IMR-90 (cell line): ENCODE results near the gene EGLN1. TPM values are rescaled to one million over a fixed set of nuclear protein-coding genes. Genes with fewer than 3 reads are reported as not detected.
A peak's percentile ranks its signal among the peaks of the same experiment; 100 is the strongest.

Experiments
- ATAC-seq: fragments of 200-7000 bp; cut with Tn5 transposase; 2 replicates; pipeline ENCODE4 v1.9.1; 2020; ENCODE audit warnings: low read depth, mild to moderate bottlenecking, moderate library complexity
- BruUV-seq: library from RNA; stranded (reverse); fragments of 400-500 nt; replicated peaks from 2 replicates; lab custom pipeline; 2021; lab: Mats Ljungman, UMichigan
- CTCF ChIA-PET: fragments of 300-600 bp; formaldehyde crosslinking; extraction: SDS; loops from one replicate; lab custom pipeline; 2021; ENCODE audit warnings: antibody characterized with exemption; lab: Yijun Ruan, JAX
- POLR2A ChIA-PET: fragments of 300-600 bp; sonication (Branson Sonifier 250); formaldehyde crosslinking; loops from one replicate; lab custom pipeline; 2022; ENCODE audit warnings: antibody characterized with exemption; ENCODE audit not compliant: unreplicated experiment; lab: Charles Lee
- DNase-seq: peaks from one replicate; pipeline ENCODE4 v3.0.0; 2013
- H2AFZ ChIP-seq: replicated peaks from 2 replicates; pipeline ENCODE3; 2013; ENCODE audit warnings: low read length, mild to moderate bottlenecking; ENCODE audit not compliant: poor library complexity
- H2AK5ac ChIP-seq: 2 replicates; pipeline ENCODE4 v1.6.1; 2013; ENCODE audit warnings: low read depth, low read length, inconsistent platforms
- H2AK9ac ChIP-seq: replicated peaks from 2 replicates; pipeline ENCODE3; 2013; ENCODE audit warnings: mild to moderate bottlenecking, low read depth, low read length, moderate library complexity; ENCODE audit not compliant: poor library complexity
- H2BK120ac ChIP-seq: 2 replicates; pipeline ENCODE4 v1.6.1; 2013; ENCODE audit warnings: low read depth, low read length, inconsistent platforms
- H2BK15ac ChIP-seq: 3 replicates; pipeline ENCODE4 v1.6.1; 2013; ENCODE audit warnings: low read depth, low read length, inconsistent platforms
- H2BK20ac ChIP-seq: 2 replicates; pipeline ENCODE4 v1.6.1; 2013; ENCODE audit warnings: low read depth, mild to moderate bottlenecking, inconsistent platforms, low read length, moderate library complexity
- H2BK5ac ChIP-seq: 2 replicates; pipeline ENCODE4 v1.6.1; 2013; ENCODE audit warnings: mild to moderate bottlenecking, low read depth, low read length, inconsistent platforms; ENCODE audit not compliant: poor library complexity, severe bottlenecking
- H3K14ac ChIP-seq: replicated peaks from 2 replicates; pipeline ENCODE4 v1.6.1; 2013; ENCODE audit warnings: low read depth, low read length, inconsistent platforms
- H3K18ac ChIP-seq: 2 replicates; pipeline ENCODE4 v1.6.1; 2013; ENCODE audit warnings: low read depth, low read length, control low read depth
- H3K23ac ChIP-seq: 2 replicates; pipeline ENCODE4 v1.6.1; 2013; ENCODE audit warnings: low read depth, low read length, inconsistent platforms
- H3K27ac ChIP-seq: 2 replicates; pipeline ENCODE4 v1.5.1; 2013; ENCODE audit warnings: mild to moderate bottlenecking, control low read depth, low read length; ENCODE audit not compliant: insufficient read depth
- H3K27me3 ChIP-seq: 2 replicates; pipeline ENCODE4 v1.6.1; 2013; ENCODE audit warnings: low read length; ENCODE audit not compliant: control insufficient read depth, insufficient read depth
- H3K36me3 ChIP-seq: 2 replicates; pipeline ENCODE4 v1.6.1; 2013; ENCODE audit warnings: low read length, mixed read lengths; ENCODE audit not compliant: control insufficient read depth, insufficient read depth
- H3K4ac ChIP-seq: 2 replicates; pipeline ENCODE4 v1.6.1; 2013; ENCODE audit warnings: low read depth, low read length, inconsistent platforms
- H3K4me1 ChIP-seq: 2 replicates; pipeline ENCODE4 v1.6.1; 2013; ENCODE audit warnings: low read length, mixed read lengths; ENCODE audit not compliant: control insufficient read depth, insufficient read depth
- H3K4me2 ChIP-seq: 2 replicates; pipeline ENCODE4 v1.6.1; 2013; ENCODE audit warnings: low read depth, mild to moderate bottlenecking, control low read depth, low read length, moderate library complexity
- H3K4me3 ChIP-seq: 2 replicates; pipeline ENCODE4 v1.5.1; 2013; ENCODE audit warnings: low read depth, mild to moderate bottlenecking, control low read depth, low read length, moderate library complexity; ENCODE audit not compliant: insufficient read depth
- H3K56ac ChIP-seq: 2 replicates; pipeline ENCODE4 v1.6.1; 2013; ENCODE audit warnings: low read length, inconsistent platforms; ENCODE audit not compliant: insufficient read depth; ENCODE audit errors: extremely low read depth
- H3K79me1 ChIP-seq, 2 experiments: 2 replicates each; pipeline ENCODE4 v1.6.1; 2013; ENCODE audit warnings: low read length in 2 of 2, inconsistent platforms in 1 of 2, low read depth in 1 of 2
- H3K9ac ChIP-seq: 2 replicates; pipeline ENCODE4 v1.6.1; 2013; ENCODE audit warnings: low read depth, low read length, control low read depth
- H3K9me1 ChIP-seq: 2 replicates; pipeline ENCODE4 v1.6.1; 2013; ENCODE audit warnings: low read length, inconsistent platforms; ENCODE audit not compliant: insufficient read depth
- H3K9me3 ChIP-seq: 2 replicates; pipeline ENCODE4 v1.6.1; 2013; ENCODE audit warnings: low read length; ENCODE audit not compliant: control insufficient read depth, insufficient read depth
- H4K20me1 ChIP-seq: 2 replicates; pipeline ENCODE4 v1.6.1; 2013; ENCODE audit warnings: low read length, inconsistent platforms; ENCODE audit not compliant: insufficient read depth
- H4K5ac ChIP-seq: 2 replicates; pipeline ENCODE4 v1.6.1; 2013; ENCODE audit warnings: mild to moderate bottlenecking, low read depth, low read length, control low read depth
- H4K8ac ChIP-seq, 2 experiments: 2 replicates each; pipeline ENCODE4 v1.6.1; 2013; ENCODE audit warnings: low read depth in 2 of 2, low read length in 2 of 2, control low read depth in 1 of 2, inconsistent platforms in 1 of 2
- H4K91ac ChIP-seq: 2 replicates; pipeline ENCODE4 v1.6.1; 2013; ENCODE audit warnings: low read depth, low read length, inconsistent platforms; ENCODE audit not compliant: insufficient read depth
- BHLHE40 ChIP-seq: fragments of 150-350 bp; IDR thresholded peaks from 2 replicates; pipeline ENCODE4 v1.6.1; 2016; ENCODE audit warnings: mild to moderate bottlenecking, low read depth, low read length
- FOS ChIP-seq: fragments of 150-350 bp; IDR thresholded peaks from 2 replicates; pipeline ENCODE4 v1.6.1; 2016; ENCODE audit warnings: low read depth, low read length
- MAZ ChIP-seq: IDR thresholded peaks from 2 replicates; pipeline ENCODE4 v1.6.1; 2012; ENCODE audit warnings: low read depth, mild to moderate bottlenecking, low read length, improper control_type of control experiment, moderate library complexity, borderline replicate concordance
- NFE2L2 ChIP-seq: fragments of 150-350 bp; IDR thresholded peaks from 2 replicates; pipeline ENCODE4 v1.6.1; 2016; ENCODE audit warnings: low read depth, mild to moderate bottlenecking, low read length
- RCOR1 ChIP-seq: IDR thresholded peaks from 2 replicates; pipeline ENCODE4 v1.6.1; 2012; ENCODE audit warnings: mild to moderate bottlenecking, low read length, improper control_type of control experiment; ENCODE audit not compliant: insufficient replicate concordance
- RFX5 ChIP-seq: IDR thresholded peaks from 2 replicates; pipeline ENCODE4 v1.8.0; 2012; ENCODE audit warnings: low read depth, mild to moderate bottlenecking, low read length, moderate library complexity
- SMC3 ChIP-seq: fragments of 150-350 bp; IDR thresholded peaks from 2 replicates; pipeline ENCODE4 v1.6.1; 2016; ENCODE audit warnings: low read depth, mild to moderate bottlenecking, antibody characterized with exemption, low read length, moderate library complexity
- WGBS, 2 experiments: methylation state at CpG; one replicate each; pipeline versions ENCODE4 v1.1.5 to v1.1.7; 2013; ENCODE audit warnings: missing lambda C conversion rate in 2 of 2; ENCODE audit not compliant: insufficient read length in 1 of 2; ENCODE audit errors: extremely low coverage in 2 of 2; 5-methylcytosine and 5-hydroxymethylcytosine counted together
- dilution Hi-C: fragments of 300-500 bp; cut with HindIII; formaldehyde crosslinking; loops from one replicate; pipeline ENCODE4 v1.14.3; 2018; ENCODE audit warnings: low sequenced_read_pairs; ENCODE audit not compliant: unreplicated experiment
- in situ Hi-C: fragments of 300-500 bp; cut with MboI; formaldehyde crosslinking; loops from 3 replicates; pipeline ENCODE4 v1.14.3; 2019; ENCODE audit warnings: low sequenced_read_pairs, inconsistent platforms, mixed read lengths
- intact Hi-C: fragments of 100-400 bp; cut with micrococcal nuclease; formaldehyde crosslinking; loops from 2 replicates; pipeline ENCODE4 v1.10.0; 2022
- polyA plus RNA-seq, 3 experiments: library from polyadenylated mRNA; depleted of rRNA; stranded (reverse); fragments of >200 nt; gene quantifications; 2 replicates each; pipeline ENCODE4 v1.2.3, GENCODE V29; 2012; ENCODE audit warnings: low replicate concordance in 1 of 3
- total RNA-seq: library from RNA; depleted of rRNA; stranded (reverse); fragments of >200 nt; gene quantifications from 2 replicates; pipeline ENCODE4 v1.2.3, GENCODE V29; 2012

The EGLN1 gene
- total and polyA plus RNA-seq, 2 of the 4 experiments (the other 2 are of a cell fraction): 25.7 to 26.9 TPM

- H2AK5ac ChIP-seq: peak overlapping the region; percentile 77; the same call in 1 of the 2 replicates
- no TSS peak for BruUV-seq
- peak overlapping the region; percentile 74 for H3K27ac ChIP-seq
- no peak overlapping the region for H3K9ac ChIP-seq
- 0 out of 2 replicates have a peak overlapping the region, but pooled peaks have one; percentile 8 for H3K23ac ChIP-seq
- intact Hi-C loops: no loop called here
- H4K20me1 ChIP-seq: peaks cover 54% of the 10 kb centered on the region
- DNase-seq (peak; percentile 27), ATAC-seq (peak; percentile 31; the same call in 1 of the 2 replicates)
- peak overlapping the region; percentile 22; the same call in 1 of the 2 replicates for H3K4ac ChIP-seq
- H3K27me3 ChIP-seq: no peaks in the 10 kb centered on the region
- H2BK5ac ChIP-seq: peak overlapping the region; percentile 46
- WGBS, 2 experiments: no CpG with 5 or more reads among the region's 5 CpGs
- H3K4me2 ChIP-seq: no peak overlapping the region; the same call in 1 of the 2 replicates
- H3K9me3 ChIP-seq: no peaks in the 10 kb centered on the region
- H3K14ac ChIP-seq: no peak overlapping the region
- H4K5ac ChIP-seq: no peak overlapping the region
- no peak overlapping the region for H4K8ac ChIP-seq
- H3K18ac ChIP-seq: no peak overlapping the region
- POLR2A ChIA-PET: no interaction called here
- H2BK120ac ChIP-seq: peak overlapping the region; percentile 59; the same call in 1 of the 2 replicates
- in situ Hi-C loops: no loop called here
- H3K4me3 ChIP-seq: no peak overlapping the region
- no peaks in the 10 kb centered on the region for H3K36me3 ChIP-seq
- H2AFZ ChIP-seq: no peak overlapping the region
- peak overlapping the region; percentile 31; the same call in 1 of the 2 replicates for H2BK20ac ChIP-seq
- TF ChIP-seq FOS (no peak), SMC3 (no peak), RCOR1 (no peak), NFE2L2 (no peak), RFX5 (no peak), BHLHE40 (no peak), MAZ (no peak)
- CTCF ChIA-PET: interaction anchor here (0.6 kb wide), 1 partner anchor 645 kb away, joined by 4 read pairs; no protein-coding TSS in a partner anchor
- dilution Hi-C loops: no loop called here
- H3K4me1 ChIP-seq: peaks cover 7% of the 10 kb centered on the region
- H3K79me1 ChIP-seq: peaks cover 31 to 82% of the 10 kb centered on the region in 2 experiments
- H3K56ac ChIP-seq: no peak overlapping the region
- no peak overlapping the region for H2BK15ac ChIP-seq
- peak overlapping the region; percentile 24 for H4K91ac ChIP-seq
- H2AK9ac ChIP-seq: no peak overlapping the region
- H3K9me1 ChIP-seq: peaks cover 21% of the 10 kb centered on the region
These were observed 34.1 kb downstream of the EGLN1 start for GRCh38 chr1:231387770-231388669.
